Measurements from ENCODE around the gene ST3GAL4. TPM values are rescaled to one million over a fixed set of nuclear protein-coding genes. Genes with fewer than 3 reads are reported as not detected.
A peak's percentile ranks its signal among the peaks of the same experiment; 100 is the strongest.

The ST3GAL4 gene
- polyA plus RNA-seq, 10 donors = 22.7 to 35.4 (median 26.7) TPM

DNA sequence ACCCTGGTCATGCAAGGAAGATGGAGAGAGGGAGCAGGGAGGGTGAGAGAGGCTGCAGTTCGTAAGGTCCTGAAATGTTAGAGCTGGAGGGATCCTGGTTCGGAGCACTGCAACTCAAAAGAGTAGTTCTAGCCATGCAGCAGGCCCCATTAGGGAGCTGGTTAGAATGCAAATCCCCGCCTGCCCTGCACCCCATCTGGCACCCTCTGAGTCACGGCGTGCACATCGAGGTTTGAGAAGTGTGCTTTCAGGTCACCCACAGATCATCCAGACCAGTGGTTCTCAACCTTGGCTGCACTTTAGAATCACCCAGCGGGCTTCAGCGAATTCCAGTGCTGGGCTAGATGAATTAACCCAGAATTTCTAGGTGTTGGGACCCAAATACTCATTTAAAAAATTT is 48.2 kb downstream of the ST3GAL4 start:
- DNase-seq = no peak

DNA sequence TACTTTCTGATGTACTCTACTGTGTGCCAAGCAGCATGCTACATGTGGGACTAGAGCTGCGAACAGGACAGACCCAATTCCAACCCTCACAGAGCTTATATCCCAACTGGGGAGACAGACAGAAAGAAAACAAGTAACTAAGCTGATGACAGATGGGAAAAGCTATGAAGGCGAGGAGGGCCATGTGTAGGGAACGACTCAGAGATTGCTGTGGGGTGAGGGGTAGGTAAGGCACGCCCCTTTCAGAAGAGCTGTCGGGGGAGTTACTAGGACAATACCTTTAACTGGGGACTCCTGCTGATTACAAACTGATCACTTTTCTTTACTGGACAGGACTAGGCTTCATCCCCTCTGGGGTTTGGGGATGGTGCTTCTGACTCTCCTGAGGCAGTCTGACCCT is 48.9 kb downstream of the ST3GAL4 start:
- DNase-seq = no peak

GRCh38 chr11:126405374-126405773 is 49.9 kb downstream of the ST3GAL4 start:
- no peak for DNase-seq

- no peak for DNase-seq
Measured at GRCh38 chr11:126405906-126406305, 50.4 kb downstream of the ST3GAL4 start.

DNA sequence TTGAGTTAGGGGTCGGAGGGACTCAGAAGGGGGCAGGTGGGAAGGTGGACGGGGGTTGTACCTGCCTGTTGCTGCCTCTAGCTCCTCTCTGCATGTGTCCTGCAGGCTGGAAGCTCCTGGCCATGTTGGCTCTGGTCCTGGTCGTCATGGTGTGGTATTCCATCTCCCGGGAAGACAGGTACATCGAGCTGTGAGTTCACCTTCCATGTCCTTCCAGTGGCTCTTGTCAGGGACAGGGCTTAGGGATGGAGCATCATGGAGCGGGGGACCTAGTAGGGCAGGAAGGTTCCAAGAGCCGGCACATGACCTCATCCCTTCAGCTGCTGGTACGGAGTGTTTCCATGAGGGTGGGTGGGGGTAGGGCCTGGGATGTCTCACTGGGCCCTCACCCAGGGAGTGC is 50.9 kb downstream of the ST3GAL4 start:
- no peak for DNase-seq

GRCh38 chr11:126407101-126407521 is 51.6 kb downstream of the ST3GAL4 start:
- no peak for DNase-seq

GRCh38 chr11:126407682-126408288 is 52.3 kb downstream of the ST3GAL4 start:
- no peak for DNase-seq

DNA sequence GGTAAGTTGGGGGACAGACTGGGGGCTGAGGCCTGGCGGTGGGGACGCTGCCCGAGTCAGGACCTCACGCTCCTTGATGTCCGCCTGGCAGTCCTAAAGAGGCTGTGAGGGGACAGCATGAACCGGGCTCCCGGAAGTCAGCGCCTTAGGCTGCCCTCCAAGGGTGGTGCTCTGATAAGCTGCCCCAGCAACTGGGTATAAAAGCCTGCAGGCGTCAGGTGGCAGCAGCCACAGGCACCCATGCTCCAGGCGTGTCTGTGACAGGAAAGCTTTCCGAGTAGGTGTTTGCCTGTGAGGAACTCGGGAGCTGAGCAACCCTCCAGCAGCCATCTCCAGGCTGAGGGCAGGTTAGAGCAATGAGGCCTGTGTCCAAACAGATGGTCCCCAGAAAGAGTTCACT is 53.0 kb downstream of the ST3GAL4 start:
- no peak for DNase-seq

- peak in 1 of 3 donors; percentile 65 for DNase-seq
Measured at GRCh38 chr11:126408901-126409619, 53.6 kb downstream of the ST3GAL4 start.

- no peak for DNase-seq
Measured at GRCh38 chr11:126409620-126409985, 54.1 kb downstream of the ST3GAL4 start.

DNA sequence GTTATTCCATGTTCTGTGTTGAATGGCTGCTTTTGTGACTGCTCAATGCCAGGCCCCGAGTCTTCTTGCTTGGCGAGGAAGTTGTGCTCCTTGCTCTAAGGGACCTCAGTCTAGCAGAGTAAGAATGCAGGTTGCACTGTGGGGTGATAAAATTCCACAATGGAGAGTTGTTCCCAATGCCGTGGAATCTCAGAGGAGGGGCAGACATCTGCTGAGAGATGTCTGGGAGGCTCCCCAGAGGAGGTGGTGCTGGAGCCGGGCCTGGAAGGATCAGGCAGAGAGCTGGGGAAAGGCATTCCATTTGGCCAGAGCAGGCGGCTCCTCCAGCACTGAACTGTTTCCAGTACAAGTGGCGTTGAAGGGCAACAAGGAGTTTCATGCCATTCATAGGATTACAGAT is 55.2 kb downstream of the ST3GAL4 start:
- DNase-seq = no peak

GRCh38 chr11:126411971-126412381 is 56.5 kb downstream of the ST3GAL4 start:
- DNase-seq = no peak

DNA sequence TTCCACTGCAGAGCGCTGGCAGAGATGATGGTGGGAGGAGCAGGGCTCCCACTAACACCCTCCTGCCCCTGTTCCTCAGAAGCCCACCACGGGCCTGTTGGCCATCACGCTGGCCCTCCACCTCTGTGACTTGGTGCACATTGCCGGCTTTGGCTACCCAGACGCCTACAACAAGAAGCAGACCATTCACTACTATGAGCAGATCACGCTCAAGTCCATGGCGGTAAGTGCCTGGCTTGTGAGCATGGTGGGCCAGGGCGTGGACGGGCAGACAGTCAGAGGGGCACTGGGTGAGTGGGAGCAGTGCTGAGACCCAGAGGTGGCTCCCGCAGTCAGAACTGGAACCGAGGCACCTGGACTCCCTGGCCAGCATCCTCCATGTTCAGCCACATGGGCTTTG is 57.9 kb downstream of the ST3GAL4 start:
- no peak for DNase-seq

DNA sequence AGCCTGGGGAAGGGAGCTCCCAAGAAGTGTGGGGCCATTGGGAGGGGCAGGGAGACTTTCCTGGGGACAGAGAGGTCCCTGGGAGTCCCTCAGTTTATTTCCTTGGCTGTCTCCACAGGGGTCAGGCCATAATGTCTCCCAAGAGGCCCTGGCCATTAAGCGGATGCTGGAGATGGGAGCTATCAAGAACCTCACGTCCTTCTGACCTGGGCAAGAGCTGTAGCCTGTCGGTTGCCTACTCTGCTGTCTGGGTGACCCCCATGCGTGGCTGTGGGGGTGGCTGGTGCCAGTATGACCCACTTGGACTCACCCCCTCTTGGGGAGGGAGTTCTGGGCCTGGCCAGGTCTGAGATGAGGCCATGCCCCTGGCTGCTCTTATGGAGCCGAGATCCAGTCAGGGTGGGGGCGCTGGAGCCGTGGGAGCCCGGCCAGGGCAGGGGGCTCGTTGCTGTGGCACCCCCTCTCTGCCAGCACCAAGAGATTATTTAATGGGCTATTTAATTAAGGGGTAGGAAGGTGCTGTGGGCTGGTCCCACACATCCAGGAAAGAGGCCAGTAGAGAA is 58.4 kb downstream of the ST3GAL4 start:
- DNase-seq = no peak

DNA sequence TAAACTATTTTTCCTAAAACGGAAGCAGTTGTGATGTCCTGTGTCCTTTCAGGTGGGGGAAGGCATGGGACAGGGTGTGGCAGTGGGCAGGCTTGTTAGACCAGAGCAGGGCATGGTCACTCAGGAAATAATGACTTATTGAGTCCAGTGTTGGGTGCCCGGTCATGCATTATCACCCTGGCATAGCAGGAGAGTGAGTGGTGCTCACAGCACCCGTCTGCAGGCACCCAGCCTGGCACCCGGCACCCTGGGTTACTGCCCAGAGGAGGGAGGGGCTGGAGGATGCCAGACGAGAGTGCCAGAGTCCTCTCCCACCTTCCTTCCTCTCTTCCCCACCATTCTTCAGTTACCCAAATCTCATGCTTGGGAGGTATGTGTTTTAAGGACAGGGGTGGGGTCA is 59.1 kb downstream of the ST3GAL4 start:
- no peak for DNase-seq

GRCh38 chr11:126415128-126415527 is 59.6 kb downstream of the ST3GAL4 start:
- DNase-seq = peak; percentile 89 to 98 (median 97)

- DNase-seq = peak; percentile 83 to 96 (median 90)
Measured at GRCh38 chr11:126415669-126416420, 60.4 kb downstream of the ST3GAL4 start.

- DNase-seq = peak; percentile 84 to 95 (median 93)
Measured at GRCh38 chr11:126416542-126417090, 61.1 kb downstream of the ST3GAL4 start.

DNA sequence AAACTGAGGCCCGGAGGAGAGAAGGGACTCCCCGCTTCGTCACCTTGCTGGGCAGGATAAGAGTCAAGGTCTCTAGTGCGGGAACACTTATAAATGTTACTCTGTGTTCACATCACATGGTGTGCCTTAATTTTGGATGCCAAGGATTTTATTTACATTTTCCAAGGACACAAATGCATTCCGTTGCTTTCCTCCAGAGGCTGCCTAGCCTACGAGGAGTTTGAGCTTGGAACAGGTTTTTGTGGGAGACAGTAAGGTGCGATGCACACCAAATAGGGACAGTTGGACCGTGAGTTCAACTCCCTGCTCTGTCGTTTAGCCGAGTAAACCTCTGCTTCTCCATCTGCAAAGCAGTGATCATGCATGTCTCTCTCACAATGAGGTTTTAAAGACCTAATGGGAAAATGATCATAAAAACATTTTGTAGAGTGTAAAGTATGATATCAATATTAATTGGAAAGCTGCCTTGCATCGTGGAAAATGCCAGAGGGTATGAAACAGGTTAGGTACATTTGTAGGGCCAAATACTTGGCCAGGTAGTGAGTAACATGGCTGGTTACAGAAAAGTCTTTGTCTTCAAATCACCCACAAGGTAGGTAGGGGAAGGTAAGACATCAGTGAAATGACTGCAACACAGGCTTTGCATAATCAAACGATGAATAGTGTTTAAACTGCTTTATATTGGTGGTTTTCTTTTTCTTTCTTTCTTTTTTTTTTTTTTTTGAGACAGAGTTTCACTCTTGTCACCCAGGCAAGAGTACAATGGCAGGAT is 61.8 kb downstream of the ST3GAL4 start:
- DNase-seq = peak in 1 of 3 donors; percentile 65

DNA sequence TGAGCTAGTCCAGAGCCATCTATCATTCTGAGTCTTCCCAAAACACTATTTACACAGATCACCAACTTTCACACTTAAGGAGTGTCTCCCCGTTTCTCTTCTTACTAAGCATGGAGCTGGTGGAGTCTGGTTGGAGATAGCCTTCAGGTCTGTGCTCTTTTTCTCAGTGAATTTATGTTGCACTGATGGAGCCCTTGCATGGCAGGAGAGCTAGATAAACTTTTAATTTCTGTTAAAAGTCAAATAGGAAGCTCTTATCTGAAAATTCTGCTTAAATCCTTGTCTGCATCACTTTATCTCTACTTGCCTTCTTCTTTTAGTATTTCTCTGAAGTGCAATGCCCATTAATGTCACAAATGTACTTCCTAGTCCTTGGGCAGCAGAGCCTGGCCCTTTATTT is 63.4 kb downstream of the ST3GAL4 start:
- no peak for DNase-seq

Measured in muscle of back (tissue), 11 donors.